ENCODE results near the gene LSG1.
"Not testable (repeated sequence)": the region's sequence is repeated elsewhere in the genome, so short reads cannot be mapped to it uniquely, and the experiment has no call there.

The LSG1 gene

GRCh38 chr3:194647747-194648146 is 24.2 kb downstream of the LSG1 start:
- DNase-seq: no peak

- DNase-seq: no peak
Observed at GRCh38 chr3:194642769-194643168, 29.2 kb downstream of the LSG1 start.

DNA sequence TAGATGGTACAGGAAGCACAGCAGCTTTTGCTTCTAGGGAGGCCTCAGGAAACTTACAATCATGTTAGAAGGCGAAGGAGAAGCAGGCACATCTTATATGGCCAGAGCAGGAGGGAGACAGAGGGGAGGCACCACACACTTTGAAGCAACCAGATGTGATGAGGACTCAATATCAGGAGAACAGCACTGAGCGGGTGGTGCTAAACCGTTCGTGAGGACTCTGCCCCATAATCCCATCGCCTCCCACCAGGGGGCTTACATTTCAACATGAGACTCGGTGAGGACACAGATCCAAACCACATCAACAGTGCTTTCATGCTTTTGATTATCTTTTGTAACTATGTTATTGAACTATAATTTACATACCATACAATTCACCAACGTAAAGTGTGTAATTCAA is 31.2 kb downstream of the LSG1 start:
- no peak for DNase-seq

GRCh38 chr3:194638991-194639605 is 32.9 kb downstream of the LSG1 start:
- no peak for DNase-seq

DNA sequence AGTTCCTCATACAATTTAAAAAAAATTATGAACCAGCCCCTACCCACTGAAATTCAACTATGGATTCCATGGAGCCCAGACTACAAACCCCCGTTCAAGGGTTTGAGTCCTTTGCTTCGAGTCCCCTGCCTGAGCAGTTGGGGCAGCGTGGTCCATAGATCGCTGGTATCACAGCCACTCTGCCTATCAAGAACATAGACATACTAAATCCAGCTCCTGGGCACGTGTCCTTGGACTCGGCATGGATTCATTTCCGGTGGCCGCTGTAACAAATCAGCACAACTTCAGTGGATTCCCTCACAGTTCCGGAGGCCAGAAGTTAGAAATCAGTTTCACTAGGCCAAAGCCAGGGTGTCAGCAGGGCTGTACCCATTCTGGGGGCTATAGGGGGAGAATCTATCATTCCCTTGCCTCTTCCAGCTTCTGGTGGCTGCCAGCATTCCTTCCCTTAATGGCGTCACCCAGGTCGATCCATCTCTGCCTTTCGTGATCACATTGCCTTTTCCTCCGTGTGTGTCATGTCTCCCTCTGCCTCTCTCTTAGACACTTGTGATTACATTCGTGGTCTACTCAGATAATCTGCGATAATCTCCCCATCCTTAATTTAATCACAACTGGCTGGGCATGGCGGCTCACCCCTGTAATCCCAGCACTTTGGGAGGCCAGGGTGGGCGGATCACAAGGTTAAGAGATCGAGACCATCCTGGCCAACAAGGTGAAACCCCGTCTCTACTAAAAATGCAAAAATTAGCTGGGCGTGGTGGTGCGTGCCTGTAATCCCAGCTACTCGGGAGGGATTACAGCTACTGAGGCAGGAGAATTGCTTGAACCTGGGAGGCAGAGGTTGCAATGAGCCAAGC is 34.2 kb downstream of the LSG1 start:
- no peak for DNase-seq

- DNase-seq: no peak
Observed at GRCh38 chr3:194637066-194637465, 34.9 kb downstream of the LSG1 start.

GRCh38 chr3:194633349-194634004 is 38.5 kb downstream of the LSG1 start, which contains the start of gene TMEM44:
Gene TMEM44, minus strand, starts transcription at chr3:194633419. Its CDS starts 204 bp downstream, at chr3:194633215.
- DNase-seq: no peak

GRCh38 chr3:194632809-194633348 is 39.1 kb downstream of the LSG1 start:
- no peak for DNase-seq

GRCh38 chr3:194632226-194632808 is 39.7 kb downstream of the LSG1 start:
- no peak for DNase-seq

GRCh38 chr3:194631696-194632095 is 40.3 kb downstream of the LSG1 start:
- DNase-seq: no peak

- DNase-seq: not testable (repeated sequence)
Observed at GRCh38 chr3:194630681-194631080, 41.3 kb downstream of the LSG1 start.

GRCh38 chr3:194624956-194625355 is 47.0 kb downstream of the LSG1 start:
- no peak for DNase-seq

- DNase-seq: no peak
Observed at GRCh38 chr3:194623449-194624290, 48.3 kb downstream of the LSG1 start.

- no peak for DNase-seq
Observed at GRCh38 chr3:194622621-194623340, 49.2 kb downstream of the LSG1 start.

- DNase-seq: no peak
Observed at GRCh38 chr3:194621947-194622346, 50.0 kb downstream of the LSG1 start.

DNA sequence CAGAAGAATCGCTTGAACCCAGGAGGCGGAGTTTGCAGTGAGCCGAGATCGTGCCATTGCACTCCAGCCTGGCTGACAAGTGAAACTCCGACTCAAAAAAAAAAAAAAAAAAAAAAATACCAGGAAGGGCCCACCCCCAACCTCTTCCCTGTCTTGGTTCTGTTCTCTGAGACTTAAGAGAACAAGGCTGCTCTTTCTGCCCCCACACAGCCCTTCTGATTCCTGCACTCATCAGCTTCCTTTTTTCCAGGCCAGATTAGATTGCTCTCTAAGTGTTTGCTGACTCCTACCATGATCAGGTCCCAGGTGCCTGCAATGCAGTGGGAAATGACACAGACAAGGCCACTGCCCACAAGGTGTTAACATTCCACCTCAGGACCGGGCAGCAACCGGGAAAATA is 51.8 kb downstream of the LSG1 start:
- no peak for DNase-seq

- DNase-seq: no peak
Observed at GRCh38 chr3:194619741-194620140, 52.2 kb downstream of the LSG1 start.

DNA sequence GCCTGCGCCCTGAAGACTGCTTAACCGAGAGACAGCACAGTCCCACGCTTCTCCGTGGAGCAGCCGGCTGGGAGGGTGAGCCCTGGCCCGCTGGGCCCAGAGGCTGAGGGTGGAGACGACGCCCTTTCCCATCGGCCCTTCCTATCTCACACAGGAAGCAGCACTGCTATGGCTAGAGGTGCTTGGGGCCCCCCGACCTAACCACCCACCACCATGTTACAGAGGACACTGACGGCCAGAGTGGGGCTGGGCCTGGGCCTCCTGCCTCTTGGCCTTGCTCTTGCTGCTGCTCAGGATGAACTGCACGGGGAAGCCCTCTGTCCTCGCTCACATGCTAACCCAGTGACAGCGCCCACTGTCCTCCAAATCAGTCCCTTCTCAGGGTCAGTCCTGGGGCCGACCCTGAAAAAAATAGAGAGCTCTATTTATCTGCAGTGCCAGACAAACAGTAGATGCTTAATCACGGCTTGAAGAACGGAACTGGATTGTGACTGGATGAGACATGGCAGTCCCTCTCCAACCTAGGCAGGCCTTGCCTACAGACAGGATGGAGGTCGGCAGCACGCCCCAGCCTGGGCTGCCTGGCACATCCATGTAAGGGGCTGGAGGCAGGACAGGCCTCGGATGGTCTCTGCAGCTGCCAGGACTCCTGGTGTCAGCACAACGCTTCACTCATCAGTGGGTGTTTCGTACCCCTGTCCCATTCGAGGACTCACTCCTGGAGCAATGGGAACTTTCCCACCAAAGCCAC is 53.0 kb downstream of the LSG1 start:
- no peak for DNase-seq

DNA sequence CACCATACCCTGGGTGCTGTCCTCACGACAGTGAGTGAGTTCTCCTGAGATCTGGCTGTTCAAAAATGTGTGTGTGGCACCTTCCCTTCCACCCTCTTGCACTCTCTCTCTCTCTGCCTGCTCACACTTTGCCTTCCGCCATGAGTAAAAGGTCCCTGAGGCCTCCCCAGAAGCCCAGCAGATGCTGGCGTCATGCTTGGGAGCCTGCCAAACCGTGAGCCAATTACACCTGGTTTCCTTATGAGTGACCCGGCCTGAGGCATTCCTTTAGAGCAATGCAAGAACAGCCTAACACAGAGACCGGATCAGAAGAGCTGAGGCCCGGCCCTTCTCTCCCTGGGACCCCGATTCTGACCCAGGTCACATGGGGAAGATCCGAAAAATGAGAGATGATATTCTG is 54.2 kb downstream of the LSG1 start:
- DNase-seq: no peak

- DNase-seq: no peak
Observed at GRCh38 chr3:194617143-194617671, 54.8 kb downstream of the LSG1 start.
